GM10266 (cell line): ENCODE data around the gene HCK.

Source experiments
- DNase-seq: peaks from one replicate; pipeline ENCODE4 v3.0.0; 2012; ENCODE audit errors: extremely low spot score
- TF ChIP-seq, protein P1 (sequence below): IDR thresholded peaks from 2 replicates; pipeline ENCODE4 v1.5.1; 2012; ENCODE audit warnings: mild to moderate bottlenecking, low read depth; ENCODE audit not compliant: control insufficient read depth, insufficient read depth; ENCODE audit errors: missing control alignments

The HCK gene

DNA sequence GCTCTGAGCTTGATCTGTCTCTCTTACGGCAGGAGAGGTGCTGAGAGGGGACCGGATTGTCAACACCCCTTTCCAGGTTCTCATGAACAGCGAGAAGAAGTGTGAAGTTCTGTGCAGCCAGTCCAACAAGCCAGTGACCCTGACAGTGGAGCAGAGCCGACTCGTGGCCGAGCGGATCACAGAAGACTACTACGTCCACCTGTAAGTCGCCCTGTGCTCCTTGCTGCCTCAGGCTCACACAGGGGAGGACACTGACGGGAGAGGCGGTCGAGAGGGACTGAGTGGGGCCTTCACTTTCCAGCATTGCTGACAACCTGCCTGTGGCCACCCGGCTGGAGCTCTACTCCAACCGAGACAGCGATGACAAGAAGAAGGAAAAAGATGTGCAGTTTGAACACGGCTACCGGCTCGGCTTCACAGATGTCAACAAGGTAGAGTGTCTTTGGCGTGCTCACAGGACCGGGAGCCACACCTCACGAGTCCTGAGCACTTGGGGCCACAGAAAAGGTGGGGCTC, 89.5 kb downstream of the HCK start:
- TF ChIP-seq, protein P1, sequence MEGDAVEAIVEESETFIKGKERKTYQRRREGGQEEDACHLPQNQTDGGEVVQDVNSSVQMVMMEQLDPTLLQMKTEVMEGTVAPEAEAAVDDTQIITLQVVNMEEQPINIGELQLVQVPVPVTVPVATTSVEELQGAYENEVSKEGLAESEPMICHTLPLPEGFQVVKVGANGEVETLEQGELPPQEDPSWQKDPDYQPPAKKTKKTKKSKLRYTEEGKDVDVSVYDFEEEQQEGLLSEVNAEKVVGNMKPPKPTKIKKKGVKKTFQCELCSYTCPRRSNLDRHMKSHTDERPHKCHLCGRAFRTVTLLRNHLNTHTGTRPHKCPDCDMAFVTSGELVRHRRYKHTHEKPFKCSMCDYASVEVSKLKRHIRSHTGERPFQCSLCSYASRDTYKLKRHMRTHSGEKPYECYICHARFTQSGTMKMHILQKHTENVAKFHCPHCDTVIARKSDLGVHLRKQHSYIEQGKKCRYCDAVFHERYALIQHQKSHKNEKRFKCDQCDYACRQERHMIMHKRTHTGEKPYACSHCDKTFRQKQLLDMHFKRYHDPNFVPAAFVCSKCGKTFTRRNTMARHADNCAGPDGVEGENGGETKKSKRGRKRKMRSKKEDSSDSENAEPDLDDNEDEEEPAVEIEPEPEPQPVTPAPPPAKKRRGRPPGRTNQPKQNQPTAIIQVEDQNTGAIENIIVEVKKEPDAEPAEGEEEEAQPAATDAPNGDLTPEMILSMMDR: no peak

DNA sequence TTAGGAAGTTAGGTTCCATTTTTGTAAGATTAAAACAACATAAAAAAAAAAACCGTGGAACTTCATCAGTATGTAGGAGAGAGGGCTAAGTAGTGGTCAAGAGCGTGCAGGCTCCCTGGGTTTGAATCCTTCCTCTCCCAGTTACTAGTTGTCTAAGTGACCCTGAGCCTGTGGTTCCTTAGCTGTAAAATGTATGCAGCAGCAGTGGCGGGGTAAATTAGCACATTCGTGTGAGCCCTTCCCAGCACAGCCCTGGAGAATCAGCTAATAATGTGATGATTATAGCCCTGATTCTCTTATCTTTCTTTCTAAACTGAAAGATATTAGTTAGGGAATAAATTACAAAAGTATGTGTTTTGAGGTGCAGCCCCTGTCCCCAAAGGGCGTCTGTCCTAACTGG, 90.0 kb downstream of the HCK start:
- TF ChIP-seq, protein P1: no peak
- DNase-seq: no peak

More for the DNA sequence above, 89.5 kb downstream of the HCK start:
- DNase-seq: no peak

DNA sequence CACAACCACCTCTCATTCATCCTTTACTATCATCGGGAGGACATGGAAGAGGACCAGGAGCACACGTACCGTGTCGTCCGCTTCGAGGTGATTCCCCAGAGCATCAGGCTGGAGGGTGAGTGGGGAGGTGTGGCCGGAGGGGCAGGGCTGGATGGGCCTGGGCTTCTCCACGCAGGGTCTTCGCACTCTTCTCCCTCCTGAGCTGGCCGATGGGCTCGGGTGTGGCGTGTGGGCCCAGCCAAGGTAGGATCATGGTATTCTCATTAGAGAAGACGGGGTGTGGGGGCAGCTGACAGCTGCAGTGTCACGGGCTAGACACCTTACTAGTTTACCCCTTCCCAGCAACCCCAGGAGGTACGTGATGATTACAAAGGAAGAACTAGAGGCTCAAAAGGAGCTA, 90.9 kb downstream of the HCK start:
- no peak for DNase-seq
- TF ChIP-seq, protein P1: no peak

DNA sequence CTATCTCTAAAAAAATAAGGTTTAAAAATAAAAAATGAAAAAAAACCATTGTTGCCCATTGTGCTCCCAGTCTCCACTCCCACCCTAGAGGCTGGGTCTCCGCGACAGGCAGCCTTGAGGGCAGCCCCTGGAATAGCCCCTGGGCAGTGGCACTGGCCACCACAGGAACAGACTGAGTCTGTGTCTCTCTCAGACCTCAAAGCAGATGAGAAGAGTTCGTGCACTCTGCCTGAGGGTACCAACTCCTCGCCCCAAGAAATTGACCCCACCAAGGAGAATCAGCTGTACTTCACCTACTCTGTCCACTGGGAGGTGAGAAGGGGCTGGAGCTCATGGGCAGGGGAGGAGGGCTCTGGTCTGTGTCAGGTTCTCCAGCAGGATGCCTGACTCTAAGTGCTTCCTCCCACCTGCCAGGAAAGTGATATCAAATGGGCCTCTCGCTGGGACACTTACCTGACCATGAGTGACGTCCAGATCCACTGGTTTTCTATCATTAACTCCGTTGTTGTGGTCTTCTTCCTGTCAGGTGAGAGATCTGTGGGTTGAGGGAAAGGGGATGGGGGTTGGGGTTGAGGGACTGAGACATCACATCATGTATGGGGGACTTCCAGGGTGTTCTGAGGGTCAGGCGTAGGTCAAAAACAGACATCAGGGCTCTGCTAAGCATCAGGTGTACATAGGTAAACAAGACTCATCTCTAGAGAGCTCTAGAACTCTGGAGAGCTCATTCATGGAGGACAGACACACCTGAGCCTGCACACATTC, 93.0 kb downstream of the HCK start:
- DNase-seq: no peak
- TF ChIP-seq, protein P1: no peak

DNA sequence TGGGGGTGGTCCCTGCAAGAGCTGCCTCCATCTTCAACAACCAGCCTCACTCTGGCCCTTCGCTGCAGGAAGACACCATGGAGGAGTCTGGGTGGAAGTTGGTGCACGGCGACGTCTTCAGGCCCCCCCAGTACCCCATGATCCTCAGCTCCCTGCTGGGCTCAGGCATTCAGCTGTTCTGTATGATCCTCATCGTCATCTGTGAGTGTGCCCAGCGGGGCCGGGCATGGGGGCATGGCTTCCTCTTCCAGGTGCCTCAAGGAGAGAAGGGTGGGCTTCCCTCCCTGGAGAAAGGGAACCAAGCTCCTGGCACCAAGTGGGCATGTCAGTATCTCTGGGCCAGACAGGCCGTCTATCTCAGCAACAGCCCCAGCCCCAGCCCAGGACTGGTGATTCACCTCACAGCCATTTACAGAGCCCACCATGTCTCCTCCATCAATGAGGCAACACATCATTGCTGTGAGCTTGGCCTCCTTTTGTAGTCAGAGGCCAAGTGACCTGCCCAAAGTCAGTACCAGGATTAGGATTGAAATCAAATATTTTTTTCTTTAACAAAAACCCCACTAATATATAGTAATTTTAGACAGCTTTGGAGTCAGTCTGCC, 97.6 kb downstream of the HCK start:
- TF ChIP-seq, protein P1: no peak
- no peak for DNase-seq

DNA sequence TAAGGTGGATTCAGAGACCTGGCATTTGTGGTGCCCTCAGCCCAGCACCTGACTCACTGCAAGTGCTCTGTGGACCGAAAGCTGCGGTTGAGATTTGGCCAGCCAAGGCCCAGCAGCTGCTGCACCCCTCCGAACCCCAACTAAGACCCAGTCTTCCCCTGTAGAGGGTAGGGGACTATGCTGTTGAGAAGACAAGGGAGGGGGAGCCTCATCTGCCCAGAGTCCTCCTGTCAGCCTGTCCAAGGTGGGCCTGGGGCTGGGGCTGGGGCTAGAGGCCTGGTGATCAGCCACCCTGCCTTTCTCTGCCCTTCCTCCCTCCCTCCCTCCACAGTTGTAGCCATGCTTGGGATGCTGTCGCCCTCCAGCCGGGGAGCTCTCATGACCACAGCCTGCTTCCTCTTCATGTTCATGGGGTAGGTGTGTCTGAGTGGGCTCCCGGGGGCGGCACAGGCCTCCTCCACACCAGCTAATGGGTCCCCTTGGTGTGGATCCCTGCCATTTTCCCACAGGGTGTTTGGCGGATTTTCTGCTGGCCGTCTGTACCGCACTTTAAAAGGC, 98.3 kb downstream of the HCK start:
- no peak for DNase-seq
- TF ChIP-seq, protein P1: no peak
